Testis (tissue), 2 donors: ENCODE data around the gene ELL2.

Experiments used
- POLR2A ChIP-seq: fragments of 450-650 bp; IDR thresholded peaks from one replicate; pipeline ENCODE4 v1.6.1; 2017; ENCODE audit warnings: antibody characterized with exemption, mild to moderate bottlenecking, moderate library complexity
- TF ChIP-seq, protein P1 (sequence below), 3 experiments: fragments of 450-650 bp in 2 of 3; fragments of 200-600 bp in 1 of 3; sonication (generic) in 1 of 3; IDR thresholded peaks; one replicate each; pipeline ENCODE4 v1.5.1; 2016 to 2019; ENCODE audit warnings: antibody characterized with exemption in 3 of 3, mild to moderate bottlenecking in 2 of 3, moderate library complexity in 1 of 3

DNA sequence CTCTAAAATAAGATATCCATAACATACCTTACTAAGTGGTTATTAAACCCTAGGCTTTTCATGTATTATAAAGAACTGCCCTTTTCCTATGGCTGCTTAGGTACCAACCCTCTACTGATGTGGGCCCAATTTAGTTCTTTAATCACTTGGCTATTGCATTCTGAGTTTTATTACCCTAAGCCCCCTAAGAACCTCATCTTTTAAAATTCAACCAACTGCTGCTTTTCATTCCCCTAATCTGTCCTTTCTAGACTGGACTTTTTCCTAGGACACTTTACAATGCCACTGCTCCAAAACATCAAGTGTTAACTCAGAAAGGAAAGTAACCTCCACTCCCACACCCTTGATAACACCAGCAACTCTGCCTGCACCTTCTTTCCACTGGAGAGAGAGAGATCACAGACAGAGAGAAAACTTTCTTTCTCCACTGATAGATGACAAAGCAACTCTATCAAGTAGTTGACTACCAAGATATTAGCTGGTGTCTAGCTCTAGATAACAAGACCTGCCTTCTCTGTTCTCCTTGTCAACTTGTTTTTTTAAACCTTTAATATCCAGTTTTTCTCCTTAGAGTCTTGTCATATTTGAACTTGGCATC lies 27.3 kb downstream of the ELL2 start:
- TF ChIP-seq, protein P1, sequence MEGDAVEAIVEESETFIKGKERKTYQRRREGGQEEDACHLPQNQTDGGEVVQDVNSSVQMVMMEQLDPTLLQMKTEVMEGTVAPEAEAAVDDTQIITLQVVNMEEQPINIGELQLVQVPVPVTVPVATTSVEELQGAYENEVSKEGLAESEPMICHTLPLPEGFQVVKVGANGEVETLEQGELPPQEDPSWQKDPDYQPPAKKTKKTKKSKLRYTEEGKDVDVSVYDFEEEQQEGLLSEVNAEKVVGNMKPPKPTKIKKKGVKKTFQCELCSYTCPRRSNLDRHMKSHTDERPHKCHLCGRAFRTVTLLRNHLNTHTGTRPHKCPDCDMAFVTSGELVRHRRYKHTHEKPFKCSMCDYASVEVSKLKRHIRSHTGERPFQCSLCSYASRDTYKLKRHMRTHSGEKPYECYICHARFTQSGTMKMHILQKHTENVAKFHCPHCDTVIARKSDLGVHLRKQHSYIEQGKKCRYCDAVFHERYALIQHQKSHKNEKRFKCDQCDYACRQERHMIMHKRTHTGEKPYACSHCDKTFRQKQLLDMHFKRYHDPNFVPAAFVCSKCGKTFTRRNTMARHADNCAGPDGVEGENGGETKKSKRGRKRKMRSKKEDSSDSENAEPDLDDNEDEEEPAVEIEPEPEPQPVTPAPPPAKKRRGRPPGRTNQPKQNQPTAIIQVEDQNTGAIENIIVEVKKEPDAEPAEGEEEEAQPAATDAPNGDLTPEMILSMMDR (IDR thresholded peaks at IDR 0.05) = no peak
- TF ChIP-seq POLR2A = no peak
